Lung (tissue), 12 donors: ENCODE data around the gene ZFP36L2. TPM values are rescaled to one million over a fixed set of nuclear protein-coding genes. Genes with fewer than 3 reads are reported as not detected.

ENCODE experiments used
- ATAC-seq: fragments of 200-7000 bp; cut with Tn5 transposase; one replicate; pipeline ENCODE4 v1.9.1; 2020; ENCODE audit warnings: moderate number of reproducible peaks; ENCODE audit not compliant: insufficient read depth, low FRiP score
- DNase-seq, 3 donors: peaks; one replicate each; pipeline ENCODE4 v3.0.0-alpha.2; 2013 to 2017
- H3K27ac ChIP-seq, 2 donors: one replicate each; pipeline ENCODE4 v1.5.1; 2013; ENCODE audit warnings: mild to moderate bottlenecking in 2 of 2, moderate library complexity in 2 of 2, control low read depth in 1 of 2, inconsistent platforms in 1 of 2, low read depth in 1 of 2, low read length in 1 of 2
- H3K27me3 ChIP-seq, 3 donors: one replicate each; pipeline ENCODE4 v1.5.1; 2013; ENCODE audit warnings: low read length in 2 of 3; ENCODE audit not compliant: control insufficient read depth in 3 of 3, insufficient read depth in 3 of 3
- H3K36me3 ChIP-seq, 4 donors: one replicate each; pipeline ENCODE4 v1.5.1; 2013; ENCODE audit warnings: low read length in 4 of 4, mild to moderate bottlenecking in 1 of 4, moderate library complexity in 1 of 4; ENCODE audit not compliant: control insufficient read depth in 4 of 4, insufficient read depth in 4 of 4
- H3K4me1 ChIP-seq, 5 donors: one replicate each; pipeline ENCODE4 v1.5.1; 2013; ENCODE audit warnings: low read length in 5 of 5, mild to moderate bottlenecking in 2 of 5, moderate library complexity in 1 of 5; ENCODE audit not compliant: control insufficient read depth in 5 of 5, insufficient read depth in 5 of 5
- H3K4me3 ChIP-seq: one replicate; pipeline ENCODE4 v1.5.1; 2013; ENCODE audit warnings: mild to moderate bottlenecking, control low read depth, moderate library complexity
- H3K9ac ChIP-seq, 2 donors: one replicate each; pipeline ENCODE4 v1.5.1; 2013; ENCODE audit warnings: low read length in 2 of 2, control low read depth in 1 of 2; ENCODE audit not compliant: insufficient read depth in 1 of 2
- H3K9me3 ChIP-seq, 4 donors: one replicate each; pipeline ENCODE4 v1.5.1; 2013; ENCODE audit warnings: low read length in 3 of 4, mild to moderate bottlenecking in 1 of 4, moderate library complexity in 1 of 4; ENCODE audit not compliant: control insufficient read depth in 4 of 4, insufficient read depth in 3 of 4
- CTCF ChIP-seq: IDR thresholded peaks from 2 replicates; pipeline ENCODE4 v1.5.1; 2012; ENCODE audit warnings: mild to moderate bottlenecking; ENCODE audit errors: control extremely low read depth, extremely low read depth
- WGBS, 2 donors: extraction: QIAGEN DNeasy Blood & Tissue Kit; methylation state at CpG; one replicate each; pipeline ENCODE4 v1.1.7; 2013; 5-methylcytosine and 5-hydroxymethylcytosine counted together
- polyA plus RNA-seq, 2 donors: library from polyadenylated mRNA; stranded (reverse); fragments of 200-250 nt; gene quantifications; one replicate each; pipeline ENCODE4 v1.2.1, GENCODE V29; 2013
- total RNA-seq, 2 donors: library from RNA; depleted of rRNA in 1 of 2; stranded (reverse); fragments of >200 nt in 1 of 2; gene quantifications; one replicate each; pipeline ENCODE4 v1.2.1, GENCODE V29; 2014 to 2021
- donor health status: control.
- donor health status: control.
- donor health status: Bipolar disorder and iron deficiency.
- donor health status: healthy.
- donor health status: DM: yes; HTN: yes; CAD: no.

ZFP36L2 gene
- total and polyA plus RNA-seq, 4 donors = 38.3 to 110 (median 66.6) TPM

- TF ChIP-seq CTCF = no peak
- Histone ChIP-seq H3K9me3 (peaks cover 2 to 14% (median 4%) of the 10 kb centered on the region in 4 donors), H3K36me3 (no peaks in the 10 kb centered on the region), H3K4me1 (peaks cover 0 to 31% (median 17%) of the 10 kb centered on the region in 5 donors), H3K27me3 (no peaks in the 10 kb centered on the region), H3K27ac (peak overlapping the region; percentile 17 to 85), H3K9ac (no peak overlapping the region), H3K4me3 (no peak overlapping the region)
- DNase-seq = peak in 1 of 3 donors; percentile 29
- ATAC-seq = peak; percentile 32
- WGBS, 2 donors = 24 to 33% methylated on average over 9 of the region's 9 CpGs
Observed at GRCh38 chr2:43174368-43174916, 52.0 kb downstream of the ZFP36L2 start.
